ENCODE results near the gene CCDC154.

Gene CCDC154

GRCh38 chr16:1392826-1393225, 51.5 kb downstream of the CCDC154 start:
- no peak for DNase-seq (ENCODE audit: low spot score)

DNA sequence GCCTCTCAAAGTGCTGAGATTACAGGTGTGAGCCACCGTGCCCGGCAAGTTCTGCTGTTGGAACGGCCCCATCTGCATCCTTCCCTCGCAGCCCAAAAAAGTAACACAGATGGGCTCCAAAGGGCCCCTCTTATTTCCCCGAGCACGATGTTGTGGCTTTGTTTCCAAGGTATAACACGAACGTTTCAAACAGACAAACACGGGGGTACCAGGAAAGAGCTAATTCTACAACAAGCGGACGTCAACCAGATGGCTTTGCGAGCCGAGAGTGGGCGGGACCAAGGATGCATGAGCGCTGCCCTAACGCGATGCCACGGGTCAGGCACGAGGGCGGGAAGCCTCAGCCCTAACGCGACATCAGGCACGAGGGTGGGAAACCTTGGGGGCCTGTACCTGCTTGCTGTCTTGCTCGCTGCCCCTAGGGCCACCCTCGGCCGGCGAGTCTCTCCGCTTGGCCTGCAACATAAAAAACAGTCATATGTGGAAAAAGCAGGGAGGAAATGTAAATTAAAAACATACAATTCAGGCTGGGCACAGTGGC, 54.0 kb downstream of the CCDC154 start:
- no peak for DNase-seq (ENCODE audit: low spot score)

DNA sequence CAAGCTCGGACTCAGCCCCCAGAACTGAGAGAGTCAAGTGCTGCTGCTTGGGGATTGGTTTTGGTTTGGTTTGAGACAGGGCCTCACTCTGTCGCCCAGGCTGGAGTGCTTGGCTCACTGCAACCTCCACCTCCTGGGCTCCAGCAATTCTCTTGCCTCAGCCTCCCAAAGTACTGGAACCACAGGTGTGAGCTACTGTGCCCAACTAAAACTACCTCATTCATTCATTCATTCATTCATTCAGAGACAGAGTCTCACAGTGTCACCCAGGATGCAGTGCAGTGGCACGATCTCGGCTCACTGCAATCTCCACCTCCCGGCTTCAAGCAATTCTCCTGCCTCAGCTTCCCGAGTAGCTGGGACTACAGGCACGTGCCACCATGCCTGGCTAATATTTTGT, 54.6 kb downstream of the CCDC154 start:
- no peak for DNase-seq (ENCODE audit: low spot score)

GRCh38 chr16:1387331-1387730, 57.0 kb downstream of the CCDC154 start:
- no peak for DNase-seq (ENCODE audit: low spot score)

GRCh38 chr16:1385232-1385631, 59.1 kb downstream of the CCDC154 start:
- DNase-seq (ENCODE audit: low spot score), result no peak
